ENCODE results near the gene INSYN2A.

DNA sequence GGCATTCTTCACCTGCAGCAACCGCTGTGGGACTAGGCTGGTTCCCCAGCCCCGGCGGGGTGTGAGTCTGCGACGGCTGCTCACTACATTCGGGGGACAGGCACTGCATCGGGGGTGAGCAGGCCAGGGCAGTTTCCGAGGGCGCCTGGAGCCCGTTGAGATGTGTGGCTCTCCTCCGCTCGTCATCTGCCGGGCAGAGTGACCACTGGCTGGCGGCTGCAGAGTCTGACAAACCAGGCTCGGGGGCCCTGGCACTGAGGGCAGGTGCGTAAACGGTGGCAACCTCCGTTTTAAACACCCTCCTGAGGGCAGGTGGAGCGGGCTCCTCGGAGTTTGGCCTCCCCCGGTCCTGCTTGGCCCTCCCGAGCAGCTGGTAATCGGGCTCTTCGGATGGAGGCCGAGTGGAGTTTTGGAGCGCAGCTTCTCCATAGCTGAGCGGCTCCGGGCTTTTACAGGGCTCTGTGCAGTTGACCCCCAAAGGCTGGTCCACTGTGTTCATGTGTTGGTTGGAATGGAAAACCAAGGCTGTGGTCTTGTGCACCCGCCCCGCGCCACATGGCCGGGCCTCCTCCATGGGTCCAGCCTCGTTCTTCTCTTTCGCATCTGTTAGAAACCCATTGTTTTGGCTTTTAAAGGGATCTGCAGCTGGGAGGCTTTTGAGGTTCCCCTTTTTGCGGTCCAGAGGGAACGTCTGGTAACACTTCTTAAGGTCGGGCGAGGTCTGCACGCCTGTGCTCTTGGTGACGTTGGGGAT lies 20.9 kb downstream of the INSYN2A start:
- TF ChIP-seq, protein P1, sequence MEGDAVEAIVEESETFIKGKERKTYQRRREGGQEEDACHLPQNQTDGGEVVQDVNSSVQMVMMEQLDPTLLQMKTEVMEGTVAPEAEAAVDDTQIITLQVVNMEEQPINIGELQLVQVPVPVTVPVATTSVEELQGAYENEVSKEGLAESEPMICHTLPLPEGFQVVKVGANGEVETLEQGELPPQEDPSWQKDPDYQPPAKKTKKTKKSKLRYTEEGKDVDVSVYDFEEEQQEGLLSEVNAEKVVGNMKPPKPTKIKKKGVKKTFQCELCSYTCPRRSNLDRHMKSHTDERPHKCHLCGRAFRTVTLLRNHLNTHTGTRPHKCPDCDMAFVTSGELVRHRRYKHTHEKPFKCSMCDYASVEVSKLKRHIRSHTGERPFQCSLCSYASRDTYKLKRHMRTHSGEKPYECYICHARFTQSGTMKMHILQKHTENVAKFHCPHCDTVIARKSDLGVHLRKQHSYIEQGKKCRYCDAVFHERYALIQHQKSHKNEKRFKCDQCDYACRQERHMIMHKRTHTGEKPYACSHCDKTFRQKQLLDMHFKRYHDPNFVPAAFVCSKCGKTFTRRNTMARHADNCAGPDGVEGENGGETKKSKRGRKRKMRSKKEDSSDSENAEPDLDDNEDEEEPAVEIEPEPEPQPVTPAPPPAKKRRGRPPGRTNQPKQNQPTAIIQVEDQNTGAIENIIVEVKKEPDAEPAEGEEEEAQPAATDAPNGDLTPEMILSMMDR (IDR thresholded peaks at IDR 0.05): no peak
- no peak for TF ChIP-seq POLR2A (IDR thresholded peaks at IDR 0.05)

Data from heart left ventricle (tissue), 13 donors.